CD14-positive monocyte (primary cell): ENCODE results near the gene FASN. TPM values are rescaled to one million over a fixed set of nuclear protein-coding genes. Genes with fewer than 3 reads are reported as not detected.

Experiments
- DNase-seq, 3 donors: peaks; one replicate each; pipeline ENCODE4 v3.0.0-alpha.2; 2011 to 2022
- H2AFZ ChIP-seq: 2 replicates; pipeline ENCODE4 v1.6.0; 2012; ENCODE audit warnings: mild to moderate bottlenecking, low read depth, low read length, inconsistent platforms; ENCODE audit not compliant: insufficient read depth, poor library complexity, severe bottlenecking
- H3K27ac ChIP-seq, 2 donors: 1 replicate in 1 of 2; 2 replicates in 1 of 2; pipeline ENCODE4 v1.5.1; 2012 to 2013; ENCODE audit warnings: low read length in 2 of 2, control low read depth in 1 of 2, inconsistent platforms in 1 of 2, low read depth in 1 of 2, mild to moderate bottlenecking in 1 of 2
- H3K27me3 ChIP-seq, 2 donors: one replicate each; pipeline versions ENCODE4 v1.6.0 to v1.6.1; 2011 to 2013; ENCODE audit warnings: low read length in 2 of 2; ENCODE audit not compliant: control insufficient read depth in 2 of 2, insufficient read depth in 2 of 2
- H3K36me3 ChIP-seq, 2 donors: replicated peaks in 1 of 2; 1 replicate in 1 of 2; 2 replicates in 1 of 2; pipeline versions ENCODE4 v1.5.1 to v1.6.1; 2012 to 2013; ENCODE audit warnings: low read length in 2 of 2, control low read depth in 1 of 2, inconsistent platforms in 1 of 2, mild to moderate bottlenecking in 1 of 2; ENCODE audit not compliant: insufficient read depth in 2 of 2, control insufficient read depth in 1 of 2
- H3K4me1 ChIP-seq, 2 donors: 1 replicate in 1 of 2; 2 replicates in 1 of 2; pipeline versions ENCODE4 v1.5.1 to v1.6.1; 2012 to 2013; ENCODE audit warnings: low read length in 2 of 2, control low read depth in 1 of 2, inconsistent platforms in 1 of 2, mild to moderate bottlenecking in 1 of 2, moderate library complexity in 1 of 2; ENCODE audit not compliant: insufficient read depth in 2 of 2, control insufficient read depth in 1 of 2
- H3K4me2 ChIP-seq: replicated peaks from 2 replicates; pipeline ENCODE3; 2012; ENCODE audit warnings: low read length, moderate library complexity, mild to moderate bottlenecking; ENCODE audit not compliant: poor library complexity, severe bottlenecking; ENCODE audit errors: extremely low read depth
- H3K4me3 ChIP-seq, 3 experiments: fragments of 200-600 bp in 1 of 3; sonication (generic) in 1 of 3; replicated peaks in 1 of 3; 1 replicate in 2 of 3; 2 replicates in 1 of 3; pipeline ENCODE4 v1.5.1; 2011 to 2013; ENCODE audit warnings: low read length in 3 of 3, mild to moderate bottlenecking in 3 of 3, control low read depth in 2 of 3, low read depth in 2 of 3, inconsistent platforms in 1 of 3, moderate library complexity in 1 of 3
- H3K79me2 ChIP-seq: 2 replicates; pipeline ENCODE4 v1.6.0; 2012; ENCODE audit warnings: mild to moderate bottlenecking, control low read depth, inconsistent platforms, low read length, moderate library complexity; ENCODE audit not compliant: insufficient read depth
- H3K9ac ChIP-seq: 2 replicates; pipeline ENCODE4 v1.6.0; 2017; ENCODE audit warnings: low read length, mild to moderate bottlenecking; ENCODE audit not compliant: insufficient read depth, poor library complexity, severe bottlenecking
- H3K9me3 ChIP-seq, 2 donors: replicated peaks in 1 of 2; 1 replicate in 1 of 2; 2 replicates in 1 of 2; pipeline versions ENCODE4 v1.5.1 to v1.6.1; 2012 to 2013; ENCODE audit warnings: low read length in 2 of 2, control low read depth in 1 of 2; ENCODE audit not compliant: control insufficient read depth in 1 of 2, insufficient read depth in 1 of 2
- H4K20me1 ChIP-seq: 2 replicates; pipeline ENCODE4 v1.6.0; 2012; ENCODE audit warnings: mild to moderate bottlenecking, low read length, control low read depth, moderate library complexity; ENCODE audit not compliant: insufficient read depth
- H3K27ac Mint-ChIP-seq, 7 donors: one replicate each; pipeline ENCODE4 v1.8.0; 2020; ENCODE audit warnings: mild to moderate bottlenecking in 7 of 7, mixed read lengths in 7 of 7, moderate library complexity in 6 of 7, inconsistent platforms in 2 of 7
- H3K27me3 Mint-ChIP-seq, 3 donors: one replicate each; pipeline ENCODE4 v1.8.0; 2021 to 2022; ENCODE audit warnings: low read depth in 3 of 3, mild to moderate bottlenecking in 3 of 3, mixed read lengths in 3 of 3, moderate library complexity in 3 of 3, inconsistent platforms in 1 of 3
- H3K36me3 Mint-ChIP-seq, 2 donors: one replicate each; pipeline ENCODE4 v1.8.0; 2020; ENCODE audit warnings: mixed read lengths in 2 of 2, inconsistent platforms in 1 of 2, mild to moderate bottlenecking in 1 of 2
- H3K4me1 Mint-ChIP-seq: one replicate; pipeline ENCODE4 v1.8.0; 2020; ENCODE audit warnings: mild to moderate bottlenecking, mixed read lengths
- H3K4me3 Mint-ChIP-seq, 2 donors: one replicate each; pipeline ENCODE4 v1.8.0; 2020; ENCODE audit warnings: mild to moderate bottlenecking in 2 of 2, mixed read lengths in 2 of 2, moderate library complexity in 1 of 2
- H3K9me3 Mint-ChIP-seq, 7 donors: one replicate each; pipeline ENCODE4 v1.8.0; 2020 to 2022; ENCODE audit warnings: mixed read lengths in 7 of 7, mild to moderate bottlenecking in 6 of 7, moderate library complexity in 6 of 7, inconsistent platforms in 2 of 7
- CTCF ChIP-seq: fragments of 200-600 bp; IDR thresholded peaks from one replicate; pipeline ENCODE4 v1.8.0; 2022; ENCODE audit warnings: antibody characterized with exemption, mild to moderate bottlenecking
- WGBS: methylation state at CpG from one replicate; pipeline ENCODE4 v1.1.5; 2013; ENCODE audit warnings: missing lambda C conversion rate; ENCODE audit not compliant: insufficient coverage; 5-methylcytosine and 5-hydroxymethylcytosine counted together
- intact Hi-C, 2 donors: fragments of 100-400 bp; cut with micrococcal nuclease; formaldehyde crosslinking; loops; one replicate each; pipeline versions ENCODE4 v1.15.0 to v1.15.1; 2023
- polyA plus RNA-seq, 3 donors: library from polyadenylated mRNA; depleted of rRNA in 1 of 3; unstranded in 2 of 3; stranded (reverse) in 1 of 3; fragments of 300-500 nt in 2 of 3; fragments of >200 nt in 1 of 3; fragmentation: Illumina TruSeq in 2 of 3; gene quantifications; 1 replicate in 2 of 3; 2 replicates in 1 of 3; pipeline ENCODE4 v1.2.3, GENCODE V29; 2012 to 2021

The FASN gene
- polyA plus RNA-seq, 3 donors: 0.08 to 8.4 (median 0.13) TPM

GRCh38 chr17:82028966-82029365, 69.1 kb downstream of the FASN start:
- peaks cover 3% of the 10 kb centered on the region for H3K79me2 ChIP-seq
- H3K9me3 ChIP-seq: no peaks in the 10 kb centered on the region
- H3K4me1 Mint-ChIP-seq: peaks cover 17% of the 10 kb centered on the region
- no peak overlapping the region for H3K4me3 Mint-ChIP-seq
- no peak overlapping the region for H3K4me3 ChIP-seq
- H3K27me3 ChIP-seq: peaks cover 6 to 10% of the 10 kb centered on the region in 2 donors
- peaks cover 23 to 38% of the 10 kb centered on the region in 2 donors for H3K4me1 ChIP-seq
- peaks cover 0 to 4% of the 10 kb centered on the region in 2 donors for H3K36me3 ChIP-seq
- no peak overlapping the region for H3K9ac ChIP-seq
- H3K27ac Mint-ChIP-seq: no peak overlapping the region
- no peak overlapping the region for H2AFZ ChIP-seq
- TF ChIP-seq CTCF: no peak
- WGBS: 98% methylated on average over 5 of the region's 9 CpGs
- DNase-seq: no peak
- no peak overlapping the region for H3K27ac ChIP-seq
- peaks cover 0 to 5% (median 0%) of the 10 kb centered on the region in 7 donors for H3K9me3 Mint-ChIP-seq
- peaks cover 5% of the 10 kb centered on the region for H4K20me1 ChIP-seq
- H3K4me2 ChIP-seq: no peak overlapping the region
- intact Hi-C loops: loop anchor here in 1 of 2 donors (10.0 kb wide), 1 partner anchor 296 kb away; no protein-coding TSS in a partner anchor
- peaks cover 12 to 38% of the 10 kb centered on the region in 2 donors for H3K36me3 Mint-ChIP-seq
- peaks cover 11 to 23% (median 13%) of the 10 kb centered on the region in 3 donors for H3K27me3 Mint-ChIP-seq

Other genes with a start within 250 kb of the FASN start
- gene P4HB, start 237.7 kb downstream of the FASN start, polyA plus RNA-seq: 100 to 1,000 TPM; 108 to 297 (median 291) TPM
- gene ARHGDIA, start 226.9 kb downstream of the FASN start, polyA plus RNA-seq: 100 to 1,000 TPM in 1 of 3 donors, 10 to 100 TPM in 2; 86.3 to 477 (median 97.2) TPM
- gene ALYREF, start 206.7 kb downstream of the FASN start, polyA plus RNA-seq: 10 to 100 TPM; 20.2 to 98.1 (median 57.3) TPM
- 100 to 1,000 TPM; 184 to 512 (median 397) TPM for gene ANAPC11, start 206.5 kb downstream of the FASN start, polyA plus RNA-seq
- gene NPB, start 196.0 kb downstream of the FASN start, polyA plus RNA-seq: under 1 TPM in 2 of 3 donors, not detected in 1; 0.08 to 0.16 TPM
- gene PCYT2, start 186.8 kb downstream of the FASN start, polyA plus RNA-seq: 10 to 100 TPM; 10.7 to 14.5 (median 11.0) TPM
- 10 to 100 TPM; 22.5 to 73.5 (median 23.7) TPM for gene SIRT7, start 180.1 kb downstream of the FASN start, polyA plus RNA-seq
- 10 to 100 TPM in 1 of 3 donors, 1 to 10 TPM in 2; 7.4 to 66.0 (median 7.6) TPM for gene MAFG, start 170.5 kb downstream of the FASN start, polyA plus RNA-seq
- gene PYCR1, start 160.9 kb downstream of the FASN start, polyA plus RNA-seq: under 1 TPM in 1 of 3 donors, not detected in 2; 0.07 TPM
- gene MYADML2, start 151.0 kb downstream of the FASN start, polyA plus RNA-seq: not detected
- gene NOTUM, start 137.0 kb downstream of the FASN start, polyA plus RNA-seq: not detected
- gene ASPSCR1, start 120.6 kb downstream of the FASN start, polyA plus RNA-seq: 10 to 100 TPM; 25.5 to 31.9 (median 25.6) TPM
- gene CENPX, start 75.4 kb downstream of the FASN start, polyA plus RNA-seq: 10 to 100 TPM; 47.7 to 57.0 (median 55.9) TPM
- 10 to 100 TPM in 1 of 3 donors, 1 to 10 TPM in 2; 2.6 to 12.2 (median 3.4) TPM for gene LRRC45, start 74.9 kb downstream of the FASN start, polyA plus RNA-seq
- 1 to 10 TPM in 1 of 3 donors, not detected in 2; 1.8 TPM for gene RAC3, start 66.6 kb downstream of the FASN start, polyA plus RNA-seq
- 10 to 100 TPM; 88.8 to 93.1 (median 90.3) TPM for gene DCXR, start 60.5 kb downstream of the FASN start, polyA plus RNA-seq
- 10 to 100 TPM in 1 of 3 donors, 1 to 10 TPM in 2; 1.5 to 32.4 (median 4.1) TPM for gene RFNG, start 46.4 kb downstream of the FASN start, polyA plus RNA-seq
- 100 to 1,000 TPM; 101 to 130 (median 110) TPM for gene GPS1, start 46.3 kb downstream of the FASN start, polyA plus RNA-seq
- gene DUS1L, start 32.4 kb downstream of the FASN start, polyA plus RNA-seq: 100 to 1,000 TPM in 1 of 3 donors, 10 to 100 TPM in 2; 23.9 to 175 (median 47.6) TPM
- 10 to 100 TPM; 17.1 to 43.8 (median 20.1) TPM for gene CCDC57, start 114.6 kb upstream of the FASN start, polyA plus RNA-seq
- gene SLC16A3, start 130.8 kb upstream of the FASN start, polyA plus RNA-seq: 100 to 1,000 TPM in 1 of 3 donors, 10 to 100 TPM in 2; 26.3 to 103 (median 35.3) TPM
- gene CSNK1D, start 175.5 kb upstream of the FASN start, polyA plus RNA-seq: 100 to 1,000 TPM in 1 of 3 donors, 10 to 100 TPM in 2; 47.0 to 299 (median 60.9) TPM
- gene CD7, start 219.4 kb upstream of the FASN start, polyA plus RNA-seq: 1 to 10 TPM in 1 of 3 donors, under 1 TPM in 2; 0.38 to 3.6 (median 0.42) TPM
- 100 to 1,000 TPM; 136 to 209 (median 188) TPM for gene SECTM1, start 235.5 kb upstream of the FASN start, polyA plus RNA-seq